ENCODE measurements around the gene SMOC2. TPM values are rescaled to one million over a fixed set of nuclear protein-coding genes. Genes with fewer than 3 reads are reported as not detected.
A peak's percentile ranks its signal among the peaks of the same experiment; 100 is the strongest.

SMOC2 gene
- total RNA-seq, 1 donor: 0.36 TPM

GRCh38 chr6:168524571-168525001 lies 83.6 kb downstream of the SMOC2 start:
- Histone ChIP-seq H3K9me3 (ENCODE audit: low read depth, low read length) (no peaks in the 10 kb centered on the region), H3K27me3 (ENCODE audit: insufficient read depth, low read length) (peaks cover 13% of the 10 kb centered on the region), H2AFZ (ENCODE audit: low read length) (peak overlapping the region; percentile 29), H4K20me1 (ENCODE audit: insufficient read depth, low read length) (peaks cover 4% of the 10 kb centered on the region), H3K79me2 (ENCODE audit: insufficient read depth, low read length) (no peaks in the 10 kb centered on the region), H3K27ac (ENCODE audit: low read depth, low read length) (no peak overlapping the region), H3K36me3 (ENCODE audit: insufficient read depth, low read length) (no peaks in the 10 kb centered on the region), H3K4me1 (ENCODE audit: insufficient read depth, low read length) (peaks cover 17% of the 10 kb centered on the region), H3K4me2 (ENCODE audit: insufficient read depth, low read length) (no peak overlapping the region), H3K4me3 (ENCODE audit: insufficient read depth, low read length) (no peak overlapping the region)
- no peak for DNase-seq (ENCODE audit: insufficient read length, low spot score, missing footprints)
- TF ChIP-seq CTCF (IDR thresholded peaks at IDR 0.05; ENCODE audit: extremely low read depth, low read depth, low read length): no peak

- Histone ChIP-seq H3K9me3 (ENCODE audit: low read depth, low read length) (no peaks in the 10 kb centered on the region), H3K36me3 (ENCODE audit: insufficient read depth, low read length) (no peaks in the 10 kb centered on the region), H3K4me2 (ENCODE audit: insufficient read depth, low read length) (no peak overlapping the region), H3K27ac (ENCODE audit: low read depth, low read length) (no peak overlapping the region), H3K4me1 (ENCODE audit: insufficient read depth, low read length) (peaks cover 17% of the 10 kb centered on the region), H3K4me3 (ENCODE audit: insufficient read depth, low read length) (no peak overlapping the region), H4K20me1 (ENCODE audit: insufficient read depth, low read length) (peaks cover 4% of the 10 kb centered on the region), H2AFZ (ENCODE audit: low read length) (peak overlapping the region; percentile 29), H3K79me2 (ENCODE audit: insufficient read depth, low read length) (no peaks in the 10 kb centered on the region), H3K27me3 (ENCODE audit: insufficient read depth, low read length) (peaks cover 19% of the 10 kb centered on the region)
- no peak for DNase-seq (ENCODE audit: insufficient read length, low spot score, missing footprints)
- TF ChIP-seq CTCF (IDR thresholded peaks at IDR 0.05; ENCODE audit: extremely low read depth, low read depth, low read length): no peak
Observed at GRCh38 chr6:168525114-168525513, 84.1 kb downstream of the SMOC2 start.

GRCh38 chr6:168525926-168526630 lies 85.1 kb downstream of the SMOC2 start:
- Histone ChIP-seq H3K4me2 (ENCODE audit: insufficient read depth, low read length) (no peak overlapping the region), H3K27ac (ENCODE audit: low read depth, low read length) (no peak overlapping the region), H3K79me2 (ENCODE audit: insufficient read depth, low read length) (no peaks in the 10 kb centered on the region), H2AFZ (ENCODE audit: low read length) (no peak overlapping the region), H3K4me3 (ENCODE audit: insufficient read depth, low read length) (no peak overlapping the region), H3K36me3 (ENCODE audit: insufficient read depth, low read length) (no peaks in the 10 kb centered on the region), H3K9me3 (ENCODE audit: low read depth, low read length) (no peaks in the 10 kb centered on the region), H3K4me1 (ENCODE audit: insufficient read depth, low read length) (peaks cover 17% of the 10 kb centered on the region), H4K20me1 (ENCODE audit: insufficient read depth, low read length) (peaks cover 4% of the 10 kb centered on the region), H3K27me3 (ENCODE audit: insufficient read depth, low read length) (peaks cover 20% of the 10 kb centered on the region)
- TF ChIP-seq CTCF (IDR thresholded peaks at IDR 0.05; ENCODE audit: extremely low read depth, low read depth, low read length): no peak
- no peak for DNase-seq (ENCODE audit: insufficient read length, low spot score, missing footprints)

GRCh38 chr6:168526841-168527281 lies 85.9 kb downstream of the SMOC2 start:
- H3K4me3 ChIP-seq (ENCODE audit: insufficient read depth, low read length): no peak overlapping the region
- H3K9me3 ChIP-seq (ENCODE audit: low read depth, low read length): no peaks in the 10 kb centered on the region
- no peak overlapping the region for H2AFZ ChIP-seq (ENCODE audit: low read length)
- H3K4me2 ChIP-seq (ENCODE audit: insufficient read depth, low read length): no peak overlapping the region
- no peak for DNase-seq (ENCODE audit: insufficient read length, low spot score, missing footprints)
- no peak overlapping the region for H3K27ac ChIP-seq (ENCODE audit: low read depth, low read length)
- no peak for TF ChIP-seq CTCF (IDR thresholded peaks at IDR 0.05; ENCODE audit: extremely low read depth, low read depth, low read length)
- peaks cover 17% of the 10 kb centered on the region for H3K4me1 ChIP-seq (ENCODE audit: insufficient read depth, low read length)
- H3K27me3 ChIP-seq (ENCODE audit: insufficient read depth, low read length): peaks cover 20% of the 10 kb centered on the region
- H3K79me2 ChIP-seq (ENCODE audit: insufficient read depth, low read length): no peaks in the 10 kb centered on the region
- H4K20me1 ChIP-seq (ENCODE audit: insufficient read depth, low read length): peaks cover 4% of the 10 kb centered on the region
- no peaks in the 10 kb centered on the region for H3K36me3 ChIP-seq (ENCODE audit: insufficient read depth, low read length)
